Muscle layer of colon (tissue), 2 donors: Measurements from ENCODE around the gene MYNN.
"Not testable (repeated sequence)": the region's sequence is repeated elsewhere in the genome, so short reads cannot be mapped to it uniquely, and the experiment has no call there.

ENCODE experiments used
- H3K27ac ChIP-seq: one replicate; pipeline ENCODE4 v1.7.0; 2013; ENCODE audit warnings: low read depth, mild to moderate bottlenecking, low read length, moderate library complexity
- H3K27me3 ChIP-seq, 2 donors: one replicate each; pipeline ENCODE4 v1.7.0; 2013; ENCODE audit warnings: low read length in 2 of 2, mild to moderate bottlenecking in 2 of 2; ENCODE audit not compliant: insufficient read depth in 2 of 2, control insufficient read depth in 1 of 2
- H3K36me3 ChIP-seq: one replicate; pipeline ENCODE4 v1.7.0; 2013; ENCODE audit warnings: mild to moderate bottlenecking, low read length; ENCODE audit not compliant: insufficient read depth
- H3K4me1 ChIP-seq: one replicate; pipeline ENCODE4 v1.7.0; 2013; ENCODE audit warnings: mild to moderate bottlenecking, low read length; ENCODE audit not compliant: insufficient read depth
- H3K4me3 ChIP-seq, 2 donors: one replicate each; pipeline ENCODE4 v1.7.0; 2013; ENCODE audit warnings: low read length in 2 of 2, low read depth in 1 of 2, mild to moderate bottlenecking in 1 of 2, moderate library complexity in 1 of 2
- H3K9ac ChIP-seq: one replicate; pipeline ENCODE4 v1.7.0; 2013; ENCODE audit warnings: low read length
- H3K9me3 ChIP-seq: one replicate; pipeline ENCODE4 v1.7.0; 2013; ENCODE audit warnings: mild to moderate bottlenecking, low read length
- donor health status: abdominal sarcoma.
- donor health status: Adenocarcinoma of cecum.

MYNN gene

DNA sequence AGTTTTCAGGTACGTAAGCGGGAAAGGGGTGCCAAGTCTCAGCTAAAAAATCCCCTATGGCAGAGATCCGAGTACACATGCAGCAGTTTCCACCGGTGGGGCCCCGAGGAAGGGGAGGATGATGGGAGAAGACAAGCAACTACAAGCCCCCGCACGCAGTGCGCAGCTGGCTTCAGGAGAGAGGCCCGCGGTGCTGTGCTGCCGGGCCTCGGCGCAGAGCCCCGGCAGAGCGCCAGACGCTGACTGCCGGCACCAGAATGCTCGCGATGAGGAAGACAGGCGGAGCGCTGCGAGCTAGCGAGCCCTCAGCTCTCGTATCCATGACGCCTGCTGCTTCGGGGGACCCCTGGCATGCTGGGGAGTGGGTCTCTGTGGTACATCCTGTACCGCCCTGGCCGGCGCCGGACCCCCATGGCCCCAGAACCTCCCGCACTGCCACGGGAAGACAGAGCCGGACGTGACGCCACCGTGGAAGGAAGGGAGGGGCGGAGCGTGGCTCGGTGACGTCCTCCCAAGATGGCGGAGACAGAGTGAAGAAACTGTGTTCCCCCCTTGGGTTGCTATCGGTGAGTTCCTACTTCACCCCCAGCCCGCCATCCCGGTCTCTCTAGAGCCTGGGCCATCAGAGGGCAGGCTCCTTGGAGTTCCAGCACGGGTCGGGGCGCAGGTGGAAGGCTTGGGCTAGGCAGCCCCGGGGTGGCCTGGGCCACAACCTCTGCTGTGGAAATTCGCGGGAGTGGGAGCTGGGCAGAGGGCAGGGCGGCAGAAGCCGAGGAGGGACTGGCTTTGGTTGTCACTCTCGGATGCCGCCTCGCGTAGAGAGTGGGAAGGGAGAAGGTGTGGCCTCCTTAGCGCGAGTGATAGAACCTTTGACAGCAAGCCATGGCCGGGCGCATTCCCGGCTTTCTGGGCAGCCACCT is at the start of gene MYNN:
MYNN (plus strand) TSS at position 500 of the 920 bp plus-strand sequence. CDS start 900 bp downstream, outside the sequence.
- peak within 1 kb of the TSS; percentile 83 for H3K9ac ChIP-seq
- H3K4me1 ChIP-seq, result peaks cover 17% of the 10 kb centered on the region
- no peaks in the 10 kb centered on the region for H3K27me3 ChIP-seq

DNA sequence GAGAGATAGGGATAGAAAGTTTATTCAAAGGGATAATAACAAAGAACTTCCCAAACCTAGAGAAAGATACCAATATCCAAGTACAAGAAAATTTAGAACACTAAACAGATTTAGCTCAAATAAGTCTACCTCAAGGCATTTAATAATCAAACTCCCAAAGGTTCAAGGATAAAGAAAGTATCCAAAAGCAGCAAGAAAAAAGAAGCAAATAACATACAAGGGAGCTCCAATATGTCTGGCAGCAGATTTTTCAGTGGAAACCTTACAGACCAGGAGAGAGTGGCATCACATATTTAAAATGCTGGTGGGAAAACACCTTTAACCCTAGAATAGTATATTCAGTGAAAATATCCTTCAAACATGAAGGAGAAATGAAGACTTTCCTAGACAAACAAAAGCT is 41.3 kb upstream of the MYNN start:
- not testable (repeated sequence) for H3K36me3 ChIP-seq, H3K4me3 ChIP-seq, H3K9me3 ChIP-seq, H3K27me3 ChIP-seq, H3K9ac ChIP-seq, H3K4me1 ChIP-seq, H3K27ac ChIP-seq

More for the DNA sequence above, at the start of gene MYNN:
- peak within 1 kb of the TSS; percentile 67 to 86 for H3K4me3 ChIP-seq
- H3K27ac ChIP-seq, result peak within 1 kb of the TSS; percentile 98
- peaks cover 23% of the 10 kb centered on the region for H3K36me3 ChIP-seq
- no peaks in the 10 kb centered on the region for H3K9me3 ChIP-seq

DNA sequence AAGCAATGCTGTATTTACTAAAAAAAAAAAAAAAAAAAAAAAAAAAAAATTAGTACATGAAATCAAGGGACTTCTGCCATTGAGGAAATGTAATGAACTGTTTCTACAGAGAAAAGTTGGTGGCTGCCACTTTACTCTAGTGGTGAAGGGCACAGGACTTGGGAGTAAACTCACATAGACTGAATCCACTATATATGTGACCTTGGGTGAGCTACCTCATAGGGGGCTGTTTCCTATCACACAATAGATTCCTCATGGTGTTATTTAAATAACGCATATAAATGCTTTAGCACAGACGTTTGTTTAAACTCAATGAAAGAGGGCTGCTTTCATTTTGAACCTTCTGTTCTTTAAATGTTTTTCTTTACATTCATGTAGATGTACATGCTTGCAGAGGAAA is 34.1 kb upstream of the MYNN start:
- Histone ChIP-seq H3K36me3 (no peaks in the 10 kb centered on the region), H3K27me3 (no peaks in the 10 kb centered on the region), H3K4me1 (no peaks in the 10 kb centered on the region), H3K27ac (no peak overlapping the region), H3K4me3 (no peak overlapping the region), H3K9me3 (no peaks in the 10 kb centered on the region), H3K9ac (no peak overlapping the region)

DNA sequence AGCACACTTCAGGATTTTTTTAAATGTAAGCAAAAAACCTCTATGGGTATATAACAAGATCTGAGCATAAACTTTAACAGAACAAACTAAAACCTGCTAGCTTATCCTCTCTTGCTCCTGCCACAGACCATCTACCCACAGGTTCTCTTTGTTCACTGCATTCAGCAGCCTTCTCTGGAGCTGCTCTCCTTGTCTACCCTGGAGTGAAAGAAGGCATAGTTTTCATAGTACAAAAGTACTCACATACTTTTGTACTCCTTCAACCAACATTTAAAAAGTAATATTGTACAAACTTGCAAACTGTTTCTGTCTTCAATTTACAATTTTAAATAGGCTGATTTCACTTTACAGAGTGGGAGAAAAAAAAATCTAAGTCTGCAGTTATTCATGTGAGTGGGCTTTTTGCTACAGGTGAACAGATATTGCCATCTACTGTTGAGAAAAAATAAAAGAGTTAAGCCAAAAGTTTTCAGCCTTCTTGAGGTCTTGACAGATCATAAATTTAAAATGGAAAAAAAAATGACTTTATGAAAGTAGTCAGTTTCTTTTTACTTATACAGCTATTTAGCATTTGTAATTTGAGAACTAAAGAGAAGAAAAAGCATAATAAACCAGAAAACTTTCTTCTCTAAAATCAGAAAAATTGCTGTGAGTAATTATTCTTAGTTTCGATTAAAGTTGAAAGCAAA is 28.7 kb upstream of the MYNN start:
- no peak overlapping the region for H3K27ac ChIP-seq
- no peak overlapping the region for H3K9ac ChIP-seq
- H3K4me1 ChIP-seq, result no peaks in the 10 kb centered on the region
- no peaks in the 10 kb centered on the region for H3K36me3 ChIP-seq
- H3K4me3 ChIP-seq, result no peak overlapping the region
- H3K27me3 ChIP-seq, result no peaks in the 10 kb centered on the region
- H3K9me3 ChIP-seq, result no peaks in the 10 kb centered on the region

DNA sequence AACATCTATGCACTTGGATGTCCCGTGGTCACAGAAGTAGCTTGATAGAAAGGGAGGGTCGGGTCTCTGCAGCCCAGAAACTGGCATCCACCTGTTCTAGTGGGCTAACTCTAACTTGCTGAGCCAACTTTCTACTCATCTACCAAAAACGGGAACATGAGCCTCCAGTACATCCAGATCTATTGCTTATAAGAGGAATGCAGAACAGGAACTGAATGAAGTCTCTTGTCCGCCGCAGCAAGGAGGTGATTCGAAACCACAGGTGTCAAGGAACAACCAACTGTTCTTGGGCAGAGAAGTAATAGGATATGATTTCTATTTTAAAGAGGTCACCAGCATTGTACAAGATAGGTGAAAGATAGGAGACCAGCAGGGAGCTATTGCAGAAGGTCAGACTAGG is 26.3 kb upstream of the MYNN start:
- H3K9me3 ChIP-seq, result no peaks in the 10 kb centered on the region

DNA sequence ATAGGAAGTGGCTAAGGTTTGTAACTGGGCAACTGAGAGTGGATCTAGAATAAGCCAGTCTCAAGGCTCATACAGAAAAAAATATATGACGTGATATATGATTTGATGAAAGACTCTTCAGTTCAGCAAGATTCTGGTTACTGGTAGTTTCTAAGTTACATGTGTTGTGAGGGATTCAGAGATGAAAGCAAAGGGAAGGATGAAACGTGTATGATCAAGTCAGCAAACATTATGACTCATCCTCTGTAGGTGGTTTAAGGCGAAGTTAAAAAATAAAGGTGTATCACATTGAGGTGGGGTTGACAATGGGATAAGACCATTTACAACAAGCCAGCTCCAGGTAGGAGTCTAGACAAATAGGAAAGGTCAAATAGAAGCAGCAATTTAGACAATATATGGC is 24.5 kb upstream of the MYNN start:
- Histone ChIP-seq H3K9ac (no peak overlapping the region), H3K4me3 (no peak overlapping the region), H3K27me3 (no peaks in the 10 kb centered on the region), H3K4me1 (no peaks in the 10 kb centered on the region), H3K36me3 (no peaks in the 10 kb centered on the region), H3K9me3 (no peaks in the 10 kb centered on the region), H3K27ac (no peak overlapping the region)

More for the DNA sequence above, 26.3 kb upstream of the MYNN start:
- no peaks in the 10 kb centered on the region for H3K27me3 ChIP-seq
- no peaks in the 10 kb centered on the region for H3K36me3 ChIP-seq
- H3K9ac ChIP-seq, result no peak overlapping the region
- no peak overlapping the region for H3K27ac ChIP-seq
- H3K4me1 ChIP-seq, result no peaks in the 10 kb centered on the region
- no peak overlapping the region for H3K4me3 ChIP-seq

DNA sequence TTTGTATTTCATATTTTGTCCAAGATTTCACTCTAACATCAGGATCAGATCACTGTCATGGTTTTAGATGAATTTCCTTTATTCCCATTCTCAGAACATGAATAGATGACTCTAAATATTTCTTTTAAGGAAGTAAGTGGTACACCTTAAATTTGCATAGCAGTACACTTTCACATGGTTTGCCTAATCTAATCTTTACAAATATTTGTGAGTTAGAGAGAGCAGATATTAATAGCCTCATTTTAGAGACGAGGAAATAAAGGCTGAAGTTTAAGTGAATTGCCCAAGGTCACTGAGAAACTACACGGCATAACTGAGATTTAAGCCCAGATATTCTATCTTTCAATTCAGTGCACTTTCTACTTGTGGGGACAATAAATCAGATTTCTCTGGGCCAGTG is 22.5 kb upstream of the MYNN start:
- no peak overlapping the region for H3K4me3 ChIP-seq
- no peak overlapping the region for H3K27ac ChIP-seq
- H3K27me3 ChIP-seq, result no peaks in the 10 kb centered on the region
- no peak overlapping the region for H3K9ac ChIP-seq
- no peaks in the 10 kb centered on the region for H3K9me3 ChIP-seq
- H3K36me3 ChIP-seq, result no peaks in the 10 kb centered on the region
- no peaks in the 10 kb centered on the region for H3K4me1 ChIP-seq

DNA sequence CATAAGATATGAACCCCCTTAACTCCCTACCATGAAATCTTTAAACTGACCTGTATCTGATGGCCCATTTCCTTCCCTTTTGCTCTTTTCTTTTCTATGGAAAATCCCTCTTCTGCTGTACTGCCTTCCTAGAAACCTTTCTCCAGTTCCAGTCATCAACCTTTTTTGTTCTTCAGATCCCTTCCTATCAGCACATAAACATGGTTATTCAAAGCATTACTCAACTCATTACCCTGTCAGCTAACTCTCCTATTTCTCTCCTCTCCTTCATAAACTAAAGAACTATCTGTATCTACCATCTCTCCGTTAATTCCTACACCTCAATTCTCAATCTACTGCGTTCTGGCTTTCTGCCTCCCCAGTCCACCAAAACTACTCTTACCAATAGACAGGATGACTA is 21.3 kb upstream of the MYNN start:
- H3K36me3 ChIP-seq, result no peaks in the 10 kb centered on the region

DNA sequence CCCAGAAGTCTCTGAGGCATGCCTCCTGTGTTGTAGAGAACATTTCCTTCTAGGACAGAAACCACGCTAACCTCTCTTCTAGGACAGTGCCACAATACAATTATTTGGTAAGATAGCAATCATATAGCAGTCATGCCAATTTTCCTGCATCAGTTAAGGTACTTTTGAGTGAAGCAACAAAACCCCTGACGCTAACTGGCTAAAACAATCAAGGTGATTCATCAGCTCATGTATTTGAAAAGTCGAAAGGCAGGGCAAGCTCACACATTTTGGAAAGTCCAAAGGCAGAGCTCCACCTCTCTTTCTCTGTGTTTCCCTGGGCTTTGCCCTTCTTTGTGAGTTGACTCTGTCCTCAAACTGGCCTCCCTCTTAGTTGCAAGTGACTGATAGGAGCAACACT is 18.5 kb upstream of the MYNN start:
- Histone ChIP-seq H3K9me3 (no peaks in the 10 kb centered on the region), H3K27ac (no peak overlapping the region), H3K27me3 (no peaks in the 10 kb centered on the region), H3K9ac (no peak overlapping the region), H3K36me3 (no peaks in the 10 kb centered on the region), H3K4me1 (no peaks in the 10 kb centered on the region), H3K4me3 (no peak overlapping the region)

More for the DNA sequence above, 21.3 kb upstream of the MYNN start:
- Histone ChIP-seq H3K4me3 (no peak overlapping the region), H3K27ac (no peak overlapping the region), H3K4me1 (no peaks in the 10 kb centered on the region), H3K9me3 (no peaks in the 10 kb centered on the region), H3K27me3 (no peaks in the 10 kb centered on the region), H3K9ac (no peak overlapping the region)

DNA sequence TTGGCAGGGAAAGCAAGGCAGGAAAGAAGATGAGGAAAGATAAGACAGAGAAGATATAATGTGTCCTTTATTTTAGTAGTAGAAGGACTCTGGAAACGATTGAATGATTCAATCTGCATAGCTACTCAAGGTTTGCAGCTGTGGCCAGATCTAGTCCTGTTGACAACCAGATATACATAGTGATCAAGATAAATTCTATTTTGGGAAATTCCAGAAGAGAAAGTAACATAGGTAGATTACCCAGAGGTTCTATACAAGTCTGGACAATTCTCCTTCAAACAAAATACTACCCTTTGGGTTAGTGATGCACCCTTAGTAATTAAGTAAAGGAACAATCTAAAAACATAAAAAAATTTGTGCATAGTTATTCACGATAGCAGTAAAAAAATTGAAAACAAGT is 17.7 kb upstream of the MYNN start:
- Histone ChIP-seq H3K9me3 (no peaks in the 10 kb centered on the region), H3K27me3 (no peaks in the 10 kb centered on the region), H3K4me1 (no peaks in the 10 kb centered on the region), H3K27ac (no peak overlapping the region), H3K9ac (no peak overlapping the region), H3K4me3 (no peak overlapping the region), H3K36me3 (no peaks in the 10 kb centered on the region)

DNA sequence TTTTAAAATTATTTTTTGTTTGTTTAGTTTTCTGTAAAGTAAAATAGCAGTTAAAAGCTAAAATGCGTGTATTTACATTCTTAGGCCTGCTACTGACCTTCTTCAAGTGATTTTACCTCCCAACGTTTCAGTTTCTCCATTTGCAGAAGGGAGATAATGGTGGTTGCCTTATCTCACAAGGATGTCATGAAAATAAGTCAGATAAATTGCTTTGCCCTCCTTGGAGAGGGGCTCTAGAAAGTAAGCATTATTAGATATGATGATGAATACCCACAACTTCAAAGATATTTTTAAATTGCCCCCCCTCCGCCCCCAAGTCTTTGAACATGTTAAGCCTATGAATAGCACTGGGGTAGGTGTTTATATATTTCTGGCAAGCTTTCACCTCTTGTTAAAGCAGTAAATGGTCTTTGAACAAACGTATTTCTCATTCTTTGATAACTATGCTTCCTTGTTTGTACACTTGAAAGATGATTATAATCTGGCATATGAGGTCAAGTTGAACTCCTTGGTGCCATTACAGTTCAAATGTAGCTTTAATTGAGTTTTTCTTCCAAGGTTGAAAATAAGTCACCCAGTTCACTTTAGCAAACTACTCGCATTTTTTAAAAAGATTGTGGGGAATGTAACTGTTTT is 14.7 kb upstream of the MYNN start:
- no peak overlapping the region for H3K27ac ChIP-seq

More for the DNA sequence above, 14.7 kb upstream of the MYNN start:
- Histone ChIP-seq H3K36me3 (no peaks in the 10 kb centered on the region), H3K27me3 (no peaks in the 10 kb centered on the region), H3K4me3 (no peak overlapping the region), H3K9ac (no peak overlapping the region), H3K9me3 (no peaks in the 10 kb centered on the region), H3K4me1 (no peaks in the 10 kb centered on the region)
